ENCODE data around the gene ABCA4.
"Not testable (repeated sequence)": the region's sequence is repeated elsewhere in the genome, so short reads cannot be mapped to it uniquely, and the experiment has no call there.

DNA sequence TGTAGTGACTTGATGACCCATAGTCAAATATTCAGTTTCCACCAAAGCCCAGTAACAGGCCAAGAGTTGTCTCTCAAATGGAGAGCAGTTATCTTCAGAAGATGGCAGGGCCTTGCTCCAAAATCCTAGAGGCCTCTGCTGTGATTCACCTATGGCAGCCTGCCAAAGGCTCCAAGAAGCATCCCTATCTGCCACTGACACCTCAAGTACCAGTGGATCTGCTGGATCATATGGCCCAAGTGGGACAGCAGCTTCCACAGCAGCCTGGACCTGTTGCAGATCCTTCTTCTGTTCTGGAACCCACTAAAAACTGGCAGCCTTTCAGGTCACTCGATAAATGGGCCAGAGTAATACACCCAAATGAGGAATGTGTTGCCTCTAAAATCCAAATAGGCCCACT lies 43.2 kb upstream of the ABCA4 start:
- TF ChIP-seq, protein P1, sequence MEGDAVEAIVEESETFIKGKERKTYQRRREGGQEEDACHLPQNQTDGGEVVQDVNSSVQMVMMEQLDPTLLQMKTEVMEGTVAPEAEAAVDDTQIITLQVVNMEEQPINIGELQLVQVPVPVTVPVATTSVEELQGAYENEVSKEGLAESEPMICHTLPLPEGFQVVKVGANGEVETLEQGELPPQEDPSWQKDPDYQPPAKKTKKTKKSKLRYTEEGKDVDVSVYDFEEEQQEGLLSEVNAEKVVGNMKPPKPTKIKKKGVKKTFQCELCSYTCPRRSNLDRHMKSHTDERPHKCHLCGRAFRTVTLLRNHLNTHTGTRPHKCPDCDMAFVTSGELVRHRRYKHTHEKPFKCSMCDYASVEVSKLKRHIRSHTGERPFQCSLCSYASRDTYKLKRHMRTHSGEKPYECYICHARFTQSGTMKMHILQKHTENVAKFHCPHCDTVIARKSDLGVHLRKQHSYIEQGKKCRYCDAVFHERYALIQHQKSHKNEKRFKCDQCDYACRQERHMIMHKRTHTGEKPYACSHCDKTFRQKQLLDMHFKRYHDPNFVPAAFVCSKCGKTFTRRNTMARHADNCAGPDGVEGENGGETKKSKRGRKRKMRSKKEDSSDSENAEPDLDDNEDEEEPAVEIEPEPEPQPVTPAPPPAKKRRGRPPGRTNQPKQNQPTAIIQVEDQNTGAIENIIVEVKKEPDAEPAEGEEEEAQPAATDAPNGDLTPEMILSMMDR (IDR thresholded peaks at IDR 0.05), result not testable (repeated sequence)
- TF ChIP-seq EZH2phosphoT487, EZH2 (IDR thresholded peaks at IDR 0.05): not testable (repeated sequence)

All from neural progenitor cell (in vitro differentiated cells).